Tibial nerve (tissue), 4 donors: ENCODE results near the gene DNAJB6.

Source experiments
- CTCF ChIP-seq, 5 experiments: fragments of 200-600 bp in 3 of 5; fragments of 450-650 bp in 2 of 5; sonication (generic) in 3 of 5; IDR thresholded peaks; one replicate each; pipeline ENCODE4 v1.5.1; 2016 to 2019; ENCODE audit warnings: antibody characterized with exemption in 5 of 5, mild to moderate bottlenecking in 3 of 5, moderate library complexity in 2 of 5
- EP300 ChIP-seq, 2 donors: sonication (generic); formaldehyde crosslinking; IDR thresholded peaks; one replicate each; pipeline ENCODE4 v1.6.1; 2017; ENCODE audit warnings: antibody characterized with exemption in 2 of 2, mild to moderate bottlenecking in 1 of 2
- POLR2A ChIP-seq, 2 donors: fragments of 450-650 bp; IDR thresholded peaks; one replicate each; pipeline ENCODE4 v1.6.1; 2017; ENCODE audit warnings: antibody characterized with exemption in 2 of 2, mild to moderate bottlenecking in 2 of 2, moderate library complexity in 2 of 2

GRCh38 chr7:157403646-157404401, 67.0 kb downstream of the DNAJB6 start:
- TF ChIP-seq EP300 (IDR thresholded peaks at IDR 0.05): no peak
- no peak for TF ChIP-seq CTCF (IDR thresholded peaks at IDR 0.05)
- no peak for TF ChIP-seq POLR2A (IDR thresholded peaks at IDR 0.05)
